ENCODE data around the gene NIT1.
"Not testable (repeated sequence)": the region's sequence is repeated elsewhere in the genome, so short reads cannot be mapped to it uniquely, and the experiment has no call there.

NIT1 gene

DNA sequence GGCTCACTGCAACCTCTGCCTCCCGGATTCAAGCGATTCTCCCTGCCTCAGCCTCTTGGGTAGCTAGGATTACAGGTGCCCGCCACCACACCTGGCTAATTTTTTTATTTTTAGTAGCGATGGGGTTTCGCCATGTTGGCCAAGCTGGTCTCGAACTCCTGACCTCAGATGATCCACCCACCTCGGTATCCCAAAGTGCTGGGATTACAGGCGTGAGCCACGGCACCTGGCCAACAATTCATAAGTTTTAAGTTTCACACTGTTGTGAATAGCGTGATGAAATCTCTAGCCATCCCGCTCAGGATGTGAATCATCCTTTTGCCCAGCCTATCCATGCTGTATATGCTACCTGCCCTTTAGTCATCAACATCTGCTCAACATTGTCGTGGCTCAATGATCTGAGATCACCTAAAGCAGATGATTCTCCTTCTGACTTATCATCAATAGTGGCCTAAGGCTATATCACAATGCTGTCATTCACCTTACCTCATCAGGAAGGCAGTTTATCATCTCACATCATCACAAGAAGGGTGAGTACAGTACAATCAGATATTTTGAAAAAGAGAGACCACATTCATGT, 2.7 kb upstream of the NIT1 start:
- no peak for FAIRE-seq

DNA sequence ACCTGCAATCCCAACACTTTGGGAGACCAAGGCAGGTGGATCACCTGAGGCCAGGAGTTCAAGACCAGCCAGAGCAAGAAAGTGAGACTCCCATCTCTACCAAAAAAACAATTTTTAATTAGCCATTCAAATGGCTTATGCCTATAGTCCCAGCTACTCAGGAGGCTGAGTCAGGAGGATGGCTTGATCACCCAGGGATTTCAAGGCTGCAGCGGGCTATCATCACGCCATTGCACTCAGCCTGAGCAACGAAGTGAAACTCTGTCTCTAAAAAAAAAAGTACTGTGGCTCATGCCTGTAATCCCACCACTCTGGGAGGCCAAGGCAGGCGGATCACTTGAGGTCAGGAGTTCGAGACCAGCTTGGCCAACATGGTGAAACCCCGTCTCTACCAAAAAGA, 1.9 kb upstream of the NIT1 start:
- not testable (repeated sequence) for FAIRE-seq

DNA sequence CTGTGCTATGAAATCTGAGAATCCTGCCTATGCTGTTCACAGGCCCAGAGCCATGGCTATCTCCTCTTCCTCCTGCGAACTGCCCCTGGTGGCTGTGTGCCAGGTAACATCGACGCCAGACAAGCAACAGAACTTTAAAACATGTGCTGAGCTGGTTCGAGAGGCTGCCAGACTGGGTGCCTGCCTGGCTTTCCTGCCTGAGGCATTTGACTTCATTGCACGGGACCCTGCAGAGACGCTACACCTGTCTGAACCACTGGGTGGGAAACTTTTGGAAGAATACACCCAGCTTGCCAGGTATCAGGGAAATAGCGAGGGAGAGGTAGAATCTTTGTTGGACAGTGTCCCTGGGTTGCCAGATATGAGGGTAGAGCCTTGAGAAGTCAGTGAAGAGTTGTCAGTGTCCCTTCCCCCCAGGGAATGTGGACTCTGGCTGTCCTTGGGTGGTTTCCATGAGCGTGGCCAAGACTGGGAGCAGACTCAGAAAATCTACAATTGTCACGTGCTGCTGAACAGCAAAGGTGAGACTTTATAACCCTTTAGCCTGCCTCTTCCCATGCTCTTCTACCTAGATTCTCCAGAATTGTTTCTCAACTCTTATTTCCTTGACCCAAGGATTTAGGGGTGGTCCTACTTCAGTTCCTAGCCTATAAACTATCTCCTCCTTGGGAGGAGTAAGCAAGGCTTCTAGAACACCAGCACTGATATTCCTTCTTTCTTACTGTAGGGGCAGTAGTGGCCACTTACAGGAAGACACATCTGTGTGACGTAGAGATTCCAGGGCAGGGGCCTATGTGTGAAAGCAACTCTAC, 1.4 kb downstream of the NIT1 start:
- no peak for FAIRE-seq

GRCh38 chr1:161121042-161121650, 3.2 kb downstream of the NIT1 start:
- FAIRE-seq = no peak

DNA sequence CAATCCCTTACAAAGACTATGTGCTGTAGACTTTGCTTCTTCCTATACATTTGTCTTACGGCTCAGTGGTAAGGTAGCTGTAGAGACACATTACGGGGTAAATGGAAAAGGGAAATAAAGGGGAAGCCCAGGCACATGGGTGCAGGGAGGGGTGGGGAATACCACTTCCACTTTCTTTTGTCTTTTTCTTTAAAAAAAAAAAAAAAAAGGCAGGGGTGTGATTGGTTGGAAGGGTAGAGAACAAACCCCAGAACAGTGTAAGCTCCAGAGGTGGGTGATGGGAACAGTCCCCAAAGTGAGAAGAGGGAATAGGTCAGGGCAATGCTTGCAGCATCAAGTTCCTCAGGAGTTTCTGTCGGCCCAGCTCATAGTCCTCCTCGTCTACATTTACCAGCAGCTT, 3.9 kb downstream of the NIT1 start:
- no peak for FAIRE-seq

DNA sequence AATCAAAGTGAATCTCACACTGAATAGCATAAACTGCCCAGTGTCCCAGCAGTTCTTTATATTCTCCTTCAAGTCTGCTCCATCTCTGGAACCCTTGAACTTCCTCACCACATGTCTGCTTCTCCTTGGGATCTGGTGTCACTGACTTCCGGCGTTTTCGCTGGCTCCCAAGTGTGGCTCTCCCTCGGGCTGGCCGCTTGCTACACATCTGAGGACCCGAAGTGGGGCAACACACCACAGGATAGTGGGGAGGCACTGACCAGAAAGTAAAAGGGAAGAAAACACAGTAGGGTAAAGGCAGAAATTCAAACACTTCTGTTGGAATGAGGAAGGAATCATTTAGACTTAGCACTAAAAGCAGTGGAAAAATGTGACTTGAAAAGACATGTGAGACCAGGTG, 5.1 kb downstream of the NIT1 start:
- no peak for FAIRE-seq

DNA sequence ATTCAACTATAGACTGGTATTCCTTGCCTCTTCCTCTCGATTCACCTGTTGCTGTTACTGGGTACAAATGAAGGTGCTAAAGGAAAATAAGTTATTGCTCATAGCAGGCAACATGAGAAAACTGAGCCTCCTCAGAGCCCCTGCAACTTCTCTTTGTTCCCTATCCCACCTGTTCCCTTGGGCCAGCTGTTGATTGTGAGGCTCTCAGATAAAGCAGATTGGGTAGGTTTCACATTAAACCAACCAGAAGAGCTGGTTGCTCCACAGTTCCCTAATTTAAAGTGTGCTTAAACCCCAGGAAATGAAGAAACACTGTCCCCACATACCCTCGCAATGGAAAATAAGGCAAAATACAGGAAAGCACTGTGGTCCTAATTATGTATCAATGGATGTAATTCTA, 9.7 kb downstream of the NIT1 start:
- FAIRE-seq = no peak

DNA sequence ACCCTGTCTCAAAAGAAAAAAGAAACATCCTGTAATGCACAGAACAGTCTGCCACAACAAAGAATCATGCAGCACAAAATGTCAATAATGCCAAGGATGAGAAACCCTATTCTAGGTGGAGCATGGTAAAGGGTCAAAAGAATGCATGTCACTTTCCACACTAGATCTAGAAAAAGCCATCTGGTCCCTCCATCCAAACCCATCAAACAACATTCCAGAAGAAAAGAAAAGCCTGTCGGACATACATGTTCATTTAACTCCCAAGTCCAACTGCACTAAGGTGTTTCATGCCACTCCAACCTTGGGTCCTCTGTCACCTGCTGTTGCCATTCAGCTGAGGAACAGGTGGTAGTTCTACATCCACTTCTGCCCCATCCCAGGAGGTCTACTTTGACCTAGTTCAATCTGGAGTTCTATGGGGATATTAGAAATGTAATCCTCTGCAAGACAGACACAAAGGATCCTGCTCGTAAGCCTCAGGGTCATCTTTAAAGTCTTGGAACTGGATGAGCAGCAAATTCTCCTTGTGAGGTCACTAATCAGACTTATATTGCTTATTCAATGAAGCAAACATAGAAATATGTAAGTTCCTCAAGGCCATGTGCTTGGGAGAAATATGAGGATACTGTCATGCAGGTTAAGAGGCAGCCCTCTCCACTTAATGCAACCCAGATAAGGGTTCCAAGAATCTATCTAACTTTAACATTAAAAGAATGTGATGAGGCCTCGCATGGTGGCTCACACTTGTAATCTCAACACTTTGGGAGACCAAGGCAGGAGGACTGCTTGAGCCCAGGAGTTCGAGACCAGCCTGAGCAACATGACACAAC, 10.9 kb downstream of the NIT1 start:
- no peak for FAIRE-seq

GRCh38 chr1:161130266-161130665, 12.4 kb downstream of the NIT1 start:
- no peak for FAIRE-seq

GRCh38 chr1:161131523-161132409, 13.9 kb downstream of the NIT1 start:
- no peak for FAIRE-seq

GRCh38 chr1:161132410-161133219, 14.7 kb downstream of the NIT1 start, which contains the start of gene DEDD:
Gene DEDD, minus strand, starts transcription at chr1:161132667. Its CDS starts 8,205 bp downstream, at chr1:161124462.
- peak; percentile 80 for FAIRE-seq

GRCh38 chr1:161133220-161133740, 15.4 kb downstream of the NIT1 start:
- FAIRE-seq = no peak

DNA sequence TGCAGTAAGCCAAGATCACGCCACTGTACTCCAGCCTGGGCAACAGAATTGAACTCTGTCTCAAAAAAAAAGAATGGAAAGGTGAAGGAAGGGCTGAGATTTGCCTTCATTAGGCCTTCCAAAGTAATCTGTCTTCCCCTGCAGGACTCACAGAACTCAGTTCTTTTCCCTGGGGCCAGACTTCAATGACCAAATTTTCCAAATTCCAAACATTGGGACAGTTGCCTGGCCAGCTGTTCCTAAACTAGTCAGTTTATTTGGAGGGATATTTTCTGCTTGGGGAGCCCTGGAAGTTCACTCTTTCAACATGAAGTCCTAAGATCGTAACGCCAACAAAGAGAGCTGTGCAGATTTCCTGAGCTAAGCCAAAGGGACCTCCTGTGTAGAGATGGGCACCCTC, 20.0 kb downstream of the NIT1 start:
- no peak for FAIRE-seq

DNA sequence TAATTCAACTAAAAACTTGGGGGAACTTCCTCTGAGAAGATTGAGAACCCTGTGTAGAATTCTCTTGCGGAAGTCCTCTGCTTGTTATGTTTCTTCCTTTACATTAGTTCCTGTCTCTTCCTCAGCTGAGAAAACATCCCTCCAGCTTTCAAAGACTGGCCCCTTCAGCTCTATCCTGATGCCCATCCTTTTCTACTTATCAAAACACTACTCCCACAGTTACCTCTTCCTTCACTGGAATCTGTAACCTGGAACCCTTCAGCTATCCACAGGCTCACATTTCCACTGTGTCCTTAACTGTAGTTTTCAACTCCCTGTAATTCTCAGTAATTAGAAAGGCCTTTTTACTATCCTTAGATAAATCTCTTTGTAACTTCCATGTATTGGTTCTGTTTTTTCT, 20.5 kb downstream of the NIT1 start:
- FAIRE-seq = no peak

DNA sequence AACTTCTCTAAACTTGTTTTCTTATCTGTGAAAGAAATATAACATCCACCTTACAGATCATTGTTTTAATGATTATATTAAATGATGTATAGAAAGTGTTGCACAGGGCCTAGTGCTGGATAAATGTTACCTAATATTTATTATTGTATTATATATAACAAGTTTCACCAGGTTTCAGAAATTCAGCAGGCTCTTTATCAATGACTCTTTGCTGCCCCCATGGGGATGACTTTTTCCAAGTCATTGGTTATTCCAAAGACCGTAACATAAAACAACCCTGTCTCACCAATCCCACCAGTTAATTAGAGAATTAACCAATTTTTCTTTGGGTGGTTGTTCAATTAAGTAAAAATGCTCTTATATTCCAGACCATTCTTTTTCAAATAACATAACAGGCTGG, 21.9 kb downstream of the NIT1 start:
- FAIRE-seq = peak; percentile 83

DNA sequence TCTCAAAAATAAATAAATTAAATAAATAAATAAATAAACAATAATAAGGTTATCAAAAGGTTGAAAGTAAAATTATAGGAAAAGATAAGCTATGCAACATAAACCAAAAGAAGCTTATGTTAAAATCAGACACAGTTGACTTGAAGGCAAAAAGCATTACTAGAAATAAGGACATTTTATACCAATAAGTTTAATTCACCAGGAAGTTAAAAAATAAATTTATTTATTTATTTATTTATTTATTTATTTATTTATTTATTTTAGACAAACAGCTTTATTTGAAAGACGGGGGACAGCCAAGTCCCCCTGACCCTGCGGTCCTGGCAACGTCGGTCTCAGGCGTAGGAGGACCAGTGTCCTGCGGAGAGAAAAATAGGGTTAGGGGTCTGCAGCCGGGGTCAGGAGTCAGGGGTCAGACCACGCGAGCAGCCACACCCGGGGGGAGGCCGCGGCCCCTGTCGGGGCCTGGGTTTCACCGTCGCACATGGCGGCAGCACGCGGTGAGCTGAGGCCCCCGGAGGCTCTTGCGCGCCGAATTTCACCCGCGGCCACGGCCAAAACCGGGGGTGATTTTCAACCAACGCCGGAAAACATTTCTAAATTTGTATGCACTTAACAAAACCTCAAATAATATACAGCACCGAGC, 23.0 kb downstream of the NIT1 start:
- no peak for FAIRE-seq

GRCh38 chr1:161145832-161146231, 27.9 kb downstream of the NIT1 start:
- FAIRE-seq = no peak

DNA sequence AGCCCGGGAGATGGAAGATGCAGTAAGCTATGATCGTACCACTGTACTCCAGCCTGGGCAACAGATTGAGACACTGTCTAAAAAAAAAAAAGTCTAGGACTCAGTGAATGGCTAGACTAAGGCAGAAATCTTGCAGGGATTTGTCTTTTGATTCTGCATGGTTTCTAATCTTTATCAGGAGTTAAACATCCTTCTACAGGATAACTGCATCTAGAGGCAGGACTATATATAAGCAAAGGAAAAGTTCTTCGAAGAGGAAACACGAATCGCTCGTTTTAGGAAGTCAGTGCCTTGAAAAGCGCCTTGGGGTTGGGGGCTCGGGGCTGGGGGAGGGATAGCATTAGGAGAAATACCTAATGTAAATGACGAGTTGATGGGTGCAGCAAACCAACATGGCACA, 35.3 kb downstream of the NIT1 start:
- FAIRE-seq = no peak

DNA sequence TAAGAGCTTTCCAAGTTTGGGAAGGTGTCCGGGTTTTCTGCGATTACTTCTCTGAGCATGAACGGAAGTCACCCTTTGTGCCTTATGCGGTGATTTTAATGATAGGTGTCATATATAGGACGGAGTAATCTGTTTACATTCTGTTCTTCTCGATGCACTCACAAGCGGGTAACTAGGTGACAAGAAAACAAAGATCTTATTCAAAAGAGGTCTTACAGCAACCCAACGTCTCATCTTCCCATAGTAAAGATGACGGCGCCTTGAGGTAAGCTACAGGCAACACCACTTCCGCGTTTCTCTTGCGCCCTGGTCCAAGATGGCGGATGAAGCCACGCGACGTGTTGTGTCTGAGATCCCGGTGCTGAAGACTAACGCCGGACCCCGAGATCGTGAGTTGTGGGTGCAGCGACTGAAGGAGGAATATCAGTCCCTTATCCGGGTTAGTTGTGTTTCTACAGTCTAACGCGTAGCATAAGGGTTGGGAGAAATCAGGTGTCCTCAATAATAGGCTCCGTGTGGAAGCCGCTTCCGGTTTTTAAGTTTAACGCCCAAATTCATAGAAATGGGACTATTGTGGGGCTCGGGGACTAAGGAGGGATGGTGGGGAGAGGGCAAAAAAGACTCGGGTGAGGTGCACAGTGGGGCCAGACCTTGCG, 35.9 kb downstream of the NIT1 start, which contains the start of gene UFC1:
Gene UFC1, plus strand, starts transcription at position 297 of the 656 bp plus-strand sequence. Its CDS starts 20 bp downstream, at position 317.
- FAIRE-seq = peak; percentile 47

DNA sequence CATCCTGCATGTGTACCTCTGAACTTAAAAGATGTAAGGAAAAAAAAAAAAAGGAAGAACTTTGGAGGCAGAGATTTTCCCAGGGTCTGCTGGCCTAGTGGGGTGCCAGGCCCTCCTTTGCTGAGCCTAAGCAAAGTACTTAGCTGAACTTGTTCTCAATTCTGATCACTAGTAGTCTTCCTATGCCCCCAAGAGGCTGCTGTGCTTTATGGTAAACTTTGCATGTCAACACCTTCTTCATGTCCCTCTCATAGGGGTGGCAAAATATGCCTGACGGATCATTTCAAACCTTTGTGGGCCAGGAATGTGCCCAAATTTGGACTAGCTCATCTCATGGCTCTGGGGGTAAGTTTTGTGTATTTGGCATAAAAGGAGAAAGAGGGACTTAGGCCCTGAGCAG, 40.0 kb downstream of the NIT1 start:
- FAIRE-seq = no peak
